ENCODE measurements around the gene UVRAG. TPM values are rescaled to one million over a fixed set of nuclear protein-coding genes. Genes with fewer than 3 reads are reported as not detected.

The UVRAG gene
- polyA plus RNA-seq, 1 experiment = 8.2 TPM

- no peak overlapping the region for H3K4me3 ChIP-seq (ENCODE audit: low read depth, low read length)
- ChIA-PET POLR2A (no interaction called here), CTCF (no interaction called here)
- no peaks in the 10 kb centered on the region for H3K36me3 ChIP-seq (ENCODE audit: control insufficient read depth, insufficient read depth, low read length)
- DNase-seq (ENCODE audit: low read depth) = no peak
- no peaks in the 10 kb centered on the region for H3K27me3 ChIP-seq (ENCODE audit: control insufficient read depth, insufficient read depth, low read length)
- no peak for TF ChIP-seq CTCF (IDR thresholded peaks at IDR 0.05; ENCODE audit: insufficient read depth, low read depth, low read length)
Measured at GRCh38 chr11:75884321-75884720, 69.3 kb downstream of the UVRAG start.

DNA sequence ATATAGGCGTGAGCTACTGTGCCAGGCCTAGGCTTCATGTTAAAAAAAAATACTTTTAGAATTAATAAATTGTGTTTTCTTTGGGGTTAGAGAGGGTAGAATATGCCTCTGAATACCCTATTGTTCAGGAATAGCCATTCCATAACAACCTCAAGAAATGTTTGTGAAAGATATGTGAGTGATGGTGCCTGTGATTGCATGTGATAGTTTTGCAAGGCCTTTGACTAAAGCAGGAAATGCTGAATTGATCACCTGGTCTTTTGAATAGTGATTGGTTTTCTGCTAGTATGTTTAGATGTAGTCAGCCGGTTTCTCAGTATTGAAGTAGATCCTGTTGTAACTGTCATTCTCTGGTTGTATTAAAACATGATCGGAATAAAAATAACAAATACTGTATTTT lies 73.4 kb downstream of the UVRAG start:
- ChIA-PET CTCF (interaction anchor here (1.3 kb wide), 1 partner anchor 430 kb away, joined by 3 read pairs; no protein-coding TSS in a partner anchor), POLR2A (no interaction called here)
- no peaks in the 10 kb centered on the region for H3K36me3 ChIP-seq (ENCODE audit: control insufficient read depth, insufficient read depth, low read length)
- no peaks in the 10 kb centered on the region for H3K27me3 ChIP-seq (ENCODE audit: control insufficient read depth, insufficient read depth, low read length)
- no peak for TF ChIP-seq CTCF (IDR thresholded peaks at IDR 0.05; ENCODE audit: insufficient read depth, low read depth, low read length)
- no peak overlapping the region for H3K4me3 ChIP-seq (ENCODE audit: low read depth, low read length)
- no peak for DNase-seq (ENCODE audit: low read depth)

- H3K27me3 ChIP-seq (ENCODE audit: control insufficient read depth, insufficient read depth, low read length) = no peaks in the 10 kb centered on the region
- no peak overlapping the region for H3K4me3 ChIP-seq (ENCODE audit: low read depth, low read length)
- ChIA-PET POLR2A (no interaction called here), CTCF (interaction anchor here (0.6 to 13.6 kb wide), 7 partner anchors 10 to 433 kb away, joined by 3 to 111 read pairs (median 6); no protein-coding TSS in a partner anchor)
- H3K36me3 ChIP-seq (ENCODE audit: control insufficient read depth, insufficient read depth, low read length) = no peaks in the 10 kb centered on the region
- no peak for TF ChIP-seq CTCF (IDR thresholded peaks at IDR 0.05; ENCODE audit: insufficient read depth, low read depth, low read length)
- DNase-seq (ENCODE audit: low read depth) = no peak
Measured at GRCh38 chr11:75891947-75892739, 77.1 kb downstream of the UVRAG start.

DNA sequence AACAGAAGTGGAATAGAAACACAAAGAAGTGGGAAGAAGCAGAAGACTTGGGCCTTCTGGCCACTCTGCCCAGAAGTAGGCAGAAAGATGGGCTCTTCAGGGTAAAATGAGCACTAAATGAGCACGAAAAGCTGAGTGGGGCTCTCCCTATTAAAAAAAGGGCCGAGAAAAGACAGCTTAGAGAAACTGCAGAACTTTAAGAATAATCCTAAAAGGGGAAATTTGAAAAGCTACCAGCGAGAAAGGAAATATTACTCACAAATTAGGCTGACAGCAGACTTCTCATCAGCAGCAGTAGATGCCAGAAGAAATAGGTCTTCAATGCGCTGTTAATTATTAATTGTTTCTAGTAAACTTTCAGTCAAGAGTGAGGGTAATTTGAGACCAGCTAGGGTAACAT lies 78.2 kb downstream of the UVRAG start:
- Histone ChIP-seq H3K4me3 (ENCODE audit: low read depth, low read length) (no peak overlapping the region), H3K36me3 (ENCODE audit: control insufficient read depth, insufficient read depth, low read length) (no peaks in the 10 kb centered on the region), H3K27me3 (ENCODE audit: control insufficient read depth, insufficient read depth, low read length) (no peaks in the 10 kb centered on the region)
- no peak for DNase-seq (ENCODE audit: low read depth)
- TF ChIP-seq CTCF (IDR thresholded peaks at IDR 0.05; ENCODE audit: insufficient read depth, low read depth, low read length) = no peak
- ChIA-PET POLR2A (no interaction called here), CTCF (interaction anchor here (3.0 to 13.6 kb wide), 3 partner anchors 259 to 426 kb away, joined by 8 to 111 read pairs (median 16); no protein-coding TSS in a partner anchor)

DNA sequence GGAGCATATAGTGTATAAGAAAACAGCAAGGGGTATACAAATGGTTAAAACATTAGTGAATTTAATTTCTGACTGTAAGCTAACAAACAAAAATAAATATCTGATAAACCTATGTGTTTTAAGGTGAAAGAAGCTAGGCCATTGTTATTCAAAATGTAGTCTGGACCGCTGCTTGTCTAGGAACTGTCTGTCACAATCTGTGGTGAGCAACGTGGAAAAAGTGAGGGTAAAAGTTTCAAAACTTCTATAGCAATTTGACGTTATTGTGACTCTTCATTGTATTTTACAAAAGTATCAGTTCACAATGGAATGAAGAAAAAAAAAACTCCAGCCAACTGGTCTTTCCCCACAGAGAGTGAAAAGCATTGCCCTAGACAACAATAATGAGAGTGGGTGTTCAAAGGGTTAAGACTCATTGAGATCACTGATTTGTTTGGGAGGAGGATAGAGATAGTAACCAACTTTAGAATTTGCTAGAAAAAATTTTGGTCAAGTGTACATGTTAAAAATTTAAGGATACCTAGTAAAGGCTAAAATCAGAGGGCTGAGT lies 79.1 kb downstream of the UVRAG start:
- POLR2A ChIA-PET = interaction anchor here (0.6 kb wide), 1 partner anchor 57 kb away, joined by 13 read pairs; no protein-coding TSS in a partner anchor
- Histone ChIP-seq H3K27me3 (ENCODE audit: control insufficient read depth, insufficient read depth, low read length) (no peaks in the 10 kb centered on the region), H3K4me3 (ENCODE audit: low read depth, low read length) (no peak overlapping the region), H3K36me3 (ENCODE audit: control insufficient read depth, insufficient read depth, low read length) (no peaks in the 10 kb centered on the region)
- no peak for DNase-seq (ENCODE audit: low read depth)
- CTCF ChIA-PET = interaction anchor here (3.0 to 13.6 kb wide), 3 partner anchors 258 to 425 kb away, joined by 8 to 111 read pairs (median 45); partner anchors contain the start of gene WNT11
- no peak for TF ChIP-seq CTCF (IDR thresholded peaks at IDR 0.05; ENCODE audit: insufficient read depth, low read depth, low read length)

Measured in BJ (cell line).